HCT116 (cell line): ENCODE measurements around the gene CLDN9.

Experiments
- CTCF ChIP-seq, 3 experiments: fragments of 200-600 bp in 1 of 3; sonication (generic) in 1 of 3; IDR thresholded peaks in 2 of 3; conservative IDR thresholded peaks in 1 of 3; 2 replicates each; pipeline ENCODE4 v1.5.1; 2012 to 2017; ENCODE audit warnings: low read depth in 2 of 3, low read length in 2 of 3, antibody characterized with exemption in 1 of 3, borderline replicate concordance in 1 of 3, control low read depth in 1 of 3, mild to moderate bottlenecking in 1 of 3, mixed read lengths in 1 of 3, mixed run types in 1 of 3, moderate library complexity in 1 of 3; ENCODE audit not compliant: insufficient read depth in 1 of 3
- EZH2 ChIP-seq: fragments of 200-600 bp; sonication (generic); IDR thresholded peaks from 2 replicates; pipeline ENCODE4 v1.6.1; 2017; ENCODE audit warnings: antibody characterized with exemption, mixed run types
- FOSL1 ChIP-seq: IDR thresholded peaks from 2 replicates; pipeline ENCODE4 v1.6.1; 2012; ENCODE audit warnings: low read depth
- POLR2A ChIP-seq: IDR thresholded peaks from 2 replicates; pipeline ENCODE4 v1.7.0; 2011; ENCODE audit warnings: borderline replicate concordance; ENCODE audit not compliant: insufficient read depth, insufficient read length; ENCODE audit errors: extremely low read depth
- POLR2AphosphoS5 ChIP-seq: IDR thresholded peaks from 2 replicates; pipeline ENCODE4 v1.6.1; 2011; ENCODE audit warnings: mild to moderate bottlenecking, low read depth, low read length, moderate library complexity
- REST ChIP-seq: IDR thresholded peaks from 2 replicates; pipeline ENCODE4 v1.6.1; 2012; ENCODE audit warnings: low read depth

DNA sequence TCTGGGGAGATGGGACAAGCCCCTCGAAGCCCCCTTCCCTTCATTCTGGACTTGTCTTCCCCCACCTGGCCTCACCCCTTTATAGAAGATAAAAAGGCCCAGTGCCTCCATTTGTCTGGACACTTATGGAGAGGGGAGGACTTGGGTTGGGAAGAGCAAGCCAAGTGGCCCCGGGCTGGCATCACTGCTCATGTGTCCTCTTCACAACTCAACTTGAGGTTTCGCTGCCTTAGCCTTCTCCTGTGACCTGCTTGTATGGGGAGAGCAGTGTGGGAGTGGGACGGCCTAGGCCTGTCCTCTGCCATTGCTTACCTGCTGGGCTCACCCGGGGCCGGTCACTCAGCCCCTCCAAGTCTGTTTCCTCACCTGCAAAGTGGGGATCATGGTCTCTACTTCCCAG is 42.2 kb upstream of the CLDN9 start:
- TF ChIP-seq POLR2A (no peak), REST (no peak), CTCF (IDR thresholded peaks at IDR 0.05 in 2 of 3, conservative IDR thresholded peaks at IDR 0.05 in 1 of 3; ENCODE audit: borderline replicate concordance in 1 of 3, insufficient read depth in 1 of 3, low read depth in 2 of 3, low read length in 2 of 3) (no peak), FOSL1 (no peak), EZH2 (no peak), POLR2AphosphoS5 (no peak)
